GM19438 (cell line): ENCODE results near the gene KRT6A.
"Not testable (repeated sequence)": the region's sequence is repeated elsewhere in the genome, so short reads cannot be mapped to it uniquely, and the experiment has no call there.

Source experiments
- ATAC-seq: cut with Tn5 transposase; IDR thresholded peaks from one replicate; pipeline ENCODE4 v1.9.1; 2021; ENCODE audit warnings: low read depth; ENCODE audit not compliant: unreplicated experiment

KRT6A gene

GRCh38 chr12:52474212-52474611 lies 18.8 kb downstream of the KRT6A start:
- ATAC-seq, result no peak

GRCh38 chr12:52473768-52474167 lies 19.3 kb downstream of the KRT6A start, which contains the start of gene KRT6C:
TSS of gene KRT6C (minus strand) at chr12:52473805. CDS start at chr12:52473737, 68 bp downstream.
- no peak for ATAC-seq

GRCh38 chr12:52469853-52470252 lies 23.2 kb downstream of the KRT6A start:
- no peak for ATAC-seq

- ATAC-seq, result no peak
Measured at GRCh38 chr12:52464897-52465296, 28.2 kb downstream of the KRT6A start.

DNA sequence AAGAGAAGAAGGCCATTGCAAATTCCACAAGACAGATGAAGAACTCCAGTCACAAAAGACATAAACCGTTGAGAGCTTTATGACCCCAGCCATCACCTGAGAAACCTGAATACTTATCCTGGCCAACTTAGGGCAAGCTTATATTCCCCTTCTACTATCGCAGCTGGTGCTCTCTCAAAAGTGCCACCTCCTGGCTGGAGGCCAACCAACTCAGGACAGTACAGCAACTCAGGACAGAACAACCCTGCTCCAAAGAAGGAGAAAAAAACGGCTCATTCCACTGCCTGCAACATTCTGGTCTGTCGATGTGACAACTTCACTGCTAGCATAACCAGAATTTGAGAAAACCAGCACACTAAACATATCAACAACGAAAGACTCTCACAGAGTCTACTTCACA lies 31.4 kb downstream of the KRT6A start:
- ATAC-seq, result no peak

GRCh38 chr12:52458861-52459260 lies 34.2 kb downstream of the KRT6A start:
- no peak for ATAC-seq

GRCh38 chr12:52455821-52456220 lies 37.2 kb downstream of the KRT6A start:
- ATAC-seq, result no peak

GRCh38 chr12:52454411-52455201 lies 38.5 kb downstream of the KRT6A start:
- no peak for ATAC-seq

GRCh38 chr12:52452101-52452500 lies 41.0 kb downstream of the KRT6A start, which contains the start of gene KRT6B:
TSS of gene KRT6B (minus strand) at chr12:52452146. CDS start at chr12:52452078, 68 bp downstream.
- ATAC-seq, result no peak

DNA sequence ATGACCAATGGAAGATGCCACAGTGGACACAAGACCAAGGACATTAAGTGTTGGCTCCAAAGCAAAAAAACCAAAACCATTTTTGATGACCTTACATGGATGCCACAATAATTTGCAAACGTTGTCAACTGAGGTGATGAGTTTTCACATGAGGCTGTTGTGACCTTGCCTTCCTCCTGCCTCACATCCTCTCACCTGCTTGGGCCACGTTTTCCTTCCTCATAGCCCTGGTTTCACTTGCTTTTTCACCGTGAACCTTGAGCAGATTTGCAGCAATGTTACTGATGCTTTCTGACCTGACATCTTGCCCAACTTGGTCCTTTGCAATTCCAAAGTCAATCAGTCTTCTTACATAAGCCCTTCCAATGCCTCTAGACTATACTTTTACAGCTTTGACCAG lies 44.8 kb downstream of the KRT6A start:
- no peak for ATAC-seq

DNA sequence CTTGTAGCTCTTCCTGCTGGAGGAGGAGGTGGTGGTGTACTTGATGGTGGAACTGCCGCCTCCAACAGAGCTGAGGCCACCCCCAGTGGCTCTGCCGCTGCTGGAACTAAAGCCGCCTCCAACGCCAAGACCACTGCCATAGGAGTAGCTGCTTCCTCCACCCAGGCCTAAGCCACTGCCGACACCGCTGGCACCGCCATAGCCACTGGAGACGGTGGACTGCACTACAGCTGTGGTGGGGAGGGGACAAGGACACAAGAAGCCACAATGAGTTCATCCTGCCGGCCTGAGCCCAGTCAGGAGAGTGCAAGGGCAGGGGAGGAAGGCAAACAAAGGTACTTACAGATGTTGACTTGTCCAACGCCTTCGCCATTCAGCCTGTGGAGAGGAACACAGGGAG lies 45.9 kb downstream of the KRT6A start:
- not testable (repeated sequence) for ATAC-seq

GRCh38 chr12:52446367-52447045 lies 46.6 kb downstream of the KRT6A start:
- no peak for ATAC-seq

- ATAC-seq, result no peak
Measured at GRCh38 chr12:52445876-52446275, 47.2 kb downstream of the KRT6A start.

- no peak for ATAC-seq
Measured at GRCh38 chr12:52444647-52445595, 48.1 kb downstream of the KRT6A start.

- no peak for ATAC-seq
Measured at GRCh38 chr12:52443966-52444365, 49.1 kb downstream of the KRT6A start.

DNA sequence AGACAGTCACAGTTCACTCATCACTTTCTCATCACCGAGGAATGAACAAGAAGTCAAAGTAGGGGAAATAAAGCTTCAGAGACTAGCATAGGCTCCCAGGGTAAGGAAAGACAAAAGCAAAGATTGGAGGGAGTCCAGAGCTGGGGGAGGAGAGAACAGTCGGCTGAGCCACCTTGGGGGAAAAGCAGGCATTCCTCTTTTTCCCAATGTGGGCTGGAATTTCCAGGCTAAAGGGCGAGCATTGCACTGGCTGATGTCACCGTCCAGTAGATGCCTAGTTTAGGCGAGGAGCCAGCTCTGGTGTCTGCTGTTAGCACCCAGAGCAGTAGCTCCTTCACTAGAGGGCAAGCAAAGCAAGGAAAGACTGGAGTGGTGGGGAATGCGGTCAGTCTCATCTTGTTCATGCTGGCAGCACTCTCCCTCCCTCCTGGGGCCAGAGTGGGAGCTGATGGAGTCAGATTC lies 50.4 kb downstream of the KRT6A start:
- ATAC-seq, result no peak

GRCh38 chr12:52441320-52441911 lies 51.6 kb downstream of the KRT6A start:
- ATAC-seq, result no peak

- ATAC-seq, result no peak
Measured at GRCh38 chr12:52440821-52441319, 52.2 kb downstream of the KRT6A start.

- ATAC-seq, result no peak
Measured at GRCh38 chr12:52439845-52440244, 53.2 kb downstream of the KRT6A start.

DNA sequence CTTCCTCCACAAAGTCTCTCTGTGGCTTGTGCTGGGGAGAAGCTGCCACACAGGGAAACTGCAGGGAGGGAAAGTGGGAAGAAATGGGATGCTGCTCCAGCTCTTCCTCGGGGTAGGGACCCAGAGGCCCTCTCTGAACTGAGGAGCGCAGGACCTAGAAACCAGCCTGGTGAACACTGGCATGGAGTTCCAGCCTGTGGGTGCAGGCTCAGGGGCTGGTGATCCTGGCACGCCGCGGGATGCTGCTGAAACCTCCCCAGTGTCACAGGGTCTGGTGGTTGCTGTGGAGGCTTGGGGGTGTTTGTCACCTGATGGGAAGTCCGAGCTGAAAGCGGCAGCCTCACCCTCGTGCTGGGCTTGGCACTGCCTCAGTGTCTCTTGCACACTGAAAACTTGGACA lies 53.6 kb downstream of the KRT6A start:
- no peak for ATAC-seq
